Activated CD4-positive, alpha-beta T cell treated with anti-CD3 and anti-CD28 coated beads, Interleukin-2, amount 50 U/mL, for 4 hours (primary cell): ENCODE measurements around the gene ALDH3B1.
"Not testable (repeated sequence)": the region's sequence is repeated elsewhere in the genome, so short reads cannot be mapped to it uniquely, and the experiment has no call there.

Experiments
- DNase-seq, 2 experiments: peaks; one replicate each; pipeline ENCODE4 v3.0.0-alpha.2; 2020

Gene ALDH3B1, protein sequence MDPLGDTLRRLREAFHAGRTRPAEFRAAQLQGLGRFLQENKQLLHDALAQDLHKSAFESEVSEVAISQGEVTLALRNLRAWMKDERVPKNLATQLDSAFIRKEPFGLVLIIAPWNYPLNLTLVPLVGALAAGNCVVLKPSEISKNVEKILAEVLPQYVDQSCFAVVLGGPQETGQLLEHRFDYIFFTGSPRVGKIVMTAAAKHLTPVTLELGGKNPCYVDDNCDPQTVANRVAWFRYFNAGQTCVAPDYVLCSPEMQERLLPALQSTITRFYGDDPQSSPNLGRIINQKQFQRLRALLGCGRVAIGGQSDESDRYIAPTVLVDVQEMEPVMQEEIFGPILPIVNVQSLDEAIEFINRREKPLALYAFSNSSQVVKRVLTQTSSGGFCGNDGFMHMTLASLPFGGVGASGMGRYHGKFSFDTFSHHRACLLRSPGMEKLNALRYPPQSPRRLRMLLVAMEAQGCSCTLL

DNA sequence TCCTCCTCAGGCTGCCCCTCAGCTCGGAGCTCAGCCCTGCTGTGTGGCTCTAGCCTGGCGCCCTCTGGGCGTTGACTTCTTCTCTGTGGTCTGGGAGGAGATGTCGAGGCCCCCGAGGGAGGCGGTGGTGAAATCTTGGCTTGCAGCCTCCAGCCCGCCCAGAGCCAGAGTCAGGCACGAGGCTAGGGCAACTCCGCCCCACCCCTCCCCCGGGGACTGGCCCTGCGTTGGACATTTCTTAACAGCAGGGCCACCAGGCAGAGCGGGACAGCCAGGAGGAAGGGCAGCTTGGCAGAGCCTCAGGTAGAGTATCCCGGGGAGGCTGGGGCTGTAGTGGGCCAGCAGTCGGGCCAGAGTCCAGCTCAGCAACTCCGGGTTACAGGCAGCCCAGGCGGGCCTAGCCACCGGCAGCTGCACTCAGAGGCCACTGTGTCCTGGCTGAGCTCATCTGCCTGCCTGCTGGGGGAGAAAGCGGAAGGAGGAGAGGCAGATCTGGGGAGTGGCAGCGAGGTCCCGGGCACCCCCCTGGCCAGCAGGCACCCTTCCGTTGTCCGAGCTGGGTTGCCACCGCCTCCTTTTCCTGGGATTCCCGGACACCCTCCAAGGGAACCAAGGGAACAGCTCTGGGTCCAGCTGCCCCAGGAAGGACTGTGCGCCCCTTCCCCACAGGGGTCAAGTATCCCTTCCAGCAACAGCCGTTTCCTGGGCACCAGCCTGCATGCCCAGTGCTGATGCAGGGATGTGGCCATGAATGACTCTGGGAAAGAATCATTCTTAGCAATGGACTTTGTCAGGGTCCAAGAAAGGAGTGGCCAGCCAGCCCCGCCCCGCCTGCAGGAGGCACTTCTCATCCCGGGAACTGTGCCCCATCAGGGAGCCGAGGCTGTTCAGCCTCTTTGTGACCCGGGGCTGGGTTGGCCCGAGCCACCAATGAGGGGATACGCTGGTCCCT is at the start of gene ALDH3B1:
Gene ALDH3B1 (plus strand): TSS at position 238 of the 952 bp plus-strand sequence. CDS start 4,971 bp downstream, outside the sequence.
- no peak for DNase-seq

DNA sequence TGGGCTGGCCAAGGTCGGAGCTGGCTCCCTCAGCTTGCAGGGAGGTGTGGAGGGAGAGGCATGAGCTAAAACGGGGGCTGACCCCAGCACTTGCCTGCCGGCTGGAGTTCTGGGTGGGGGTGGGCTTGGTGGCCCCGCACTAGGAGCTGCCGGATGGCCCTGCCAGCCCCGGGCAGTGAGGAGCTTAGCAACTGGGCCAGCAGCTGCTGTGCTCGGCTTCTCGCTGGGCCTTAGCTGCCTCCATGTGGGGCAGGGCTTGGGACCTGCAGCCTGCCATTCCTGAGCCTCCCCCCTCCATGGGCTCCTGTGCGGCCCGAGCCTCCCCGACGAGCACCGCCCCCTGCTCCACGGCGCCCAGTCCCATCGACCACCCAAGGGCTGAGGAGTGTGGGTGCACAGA is 46.9 kb upstream of the ALDH3B1 start:
- not testable (repeated sequence) for DNase-seq

- not testable (repeated sequence) for DNase-seq
Measured at GRCh38 chr11:67963879-67964278, 46.2 kb upstream of the ALDH3B1 start.

DNA sequence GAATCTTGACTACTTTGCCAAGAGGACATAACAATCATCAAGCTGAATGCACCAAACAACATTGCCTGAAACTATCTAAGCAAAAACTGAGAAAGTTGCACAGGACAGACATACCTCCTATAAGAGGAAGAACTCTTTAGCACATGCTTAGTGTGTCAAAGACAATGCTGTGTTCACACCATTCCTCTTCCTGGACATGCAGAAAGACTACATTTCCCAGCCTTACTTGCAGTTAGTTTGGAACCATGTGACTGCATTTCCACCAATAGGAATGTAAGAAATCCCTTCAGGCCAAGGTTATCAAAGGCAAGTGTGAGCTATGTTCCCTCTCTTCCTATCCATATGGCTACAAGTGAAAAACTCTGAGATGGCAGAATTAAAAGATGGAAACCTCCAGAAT is 45.4 kb upstream of the ALDH3B1 start:
- not testable (repeated sequence) for DNase-seq

- DNase-seq: not testable (repeated sequence)
Measured at GRCh38 chr11:67965830-67966348, 44.2 kb upstream of the ALDH3B1 start.

- not testable (repeated sequence) for DNase-seq
Measured at GRCh38 chr11:67974746-67975145, 35.4 kb upstream of the ALDH3B1 start.

GRCh38 chr11:67978766-67979418 is 31.2 kb upstream of the ALDH3B1 start:
- DNase-seq: not testable (repeated sequence)

GRCh38 chr11:67981226-67981625 is 28.9 kb upstream of the ALDH3B1 start:
- DNase-seq: not testable (repeated sequence)

DNA sequence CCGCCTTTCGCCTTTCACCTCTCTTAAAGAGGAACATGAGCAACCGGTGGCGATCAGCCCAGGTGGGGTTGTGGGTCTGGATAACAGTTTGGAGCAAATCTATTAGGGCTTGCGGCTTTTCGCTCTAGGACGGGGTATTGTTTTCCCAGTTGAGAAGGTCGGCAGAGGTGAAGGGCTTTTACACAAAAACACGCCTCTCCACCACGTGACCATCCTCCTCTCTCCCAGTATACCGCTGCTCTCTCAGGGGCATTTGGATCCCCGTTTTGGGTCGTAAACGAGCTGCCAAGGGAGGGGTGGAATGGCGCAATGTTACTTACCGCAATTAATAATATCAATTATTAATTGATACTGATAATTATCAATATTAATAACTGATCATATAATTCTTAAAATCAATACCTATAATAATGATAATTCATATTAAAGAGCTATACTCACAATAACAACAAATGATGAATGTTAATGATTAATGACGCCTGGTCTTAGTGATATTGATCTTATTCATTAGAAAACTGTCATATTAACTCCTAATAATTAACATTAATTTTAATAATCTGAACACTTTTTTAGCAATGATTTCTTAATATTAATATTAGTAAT is 27.8 kb upstream of the ALDH3B1 start:
- DNase-seq: not testable (repeated sequence)

DNA sequence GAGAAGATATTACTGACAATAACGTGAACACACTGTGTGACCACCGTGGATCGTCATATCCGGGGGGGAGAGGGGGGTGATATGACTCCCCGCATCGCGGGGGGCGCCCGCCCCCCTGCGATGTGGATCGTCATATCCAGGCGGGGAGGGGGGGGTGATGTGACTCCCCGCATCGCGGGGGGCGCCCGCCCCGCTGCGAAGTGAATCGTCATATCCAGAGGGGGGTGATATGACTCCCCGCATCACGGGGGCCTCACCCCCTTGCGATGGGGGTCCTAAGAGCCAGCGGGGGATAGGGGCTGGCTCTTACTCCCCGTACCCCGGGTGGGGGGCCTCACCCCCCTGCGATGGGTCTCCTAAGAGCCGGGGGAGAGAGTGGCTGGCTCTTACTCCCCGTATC is 26.2 kb upstream of the ALDH3B1 start:
- DNase-seq: no peak

GRCh38 chr11:67985302-67985701 is 24.8 kb upstream of the ALDH3B1 start:
- DNase-seq: not testable (repeated sequence)

DNA sequence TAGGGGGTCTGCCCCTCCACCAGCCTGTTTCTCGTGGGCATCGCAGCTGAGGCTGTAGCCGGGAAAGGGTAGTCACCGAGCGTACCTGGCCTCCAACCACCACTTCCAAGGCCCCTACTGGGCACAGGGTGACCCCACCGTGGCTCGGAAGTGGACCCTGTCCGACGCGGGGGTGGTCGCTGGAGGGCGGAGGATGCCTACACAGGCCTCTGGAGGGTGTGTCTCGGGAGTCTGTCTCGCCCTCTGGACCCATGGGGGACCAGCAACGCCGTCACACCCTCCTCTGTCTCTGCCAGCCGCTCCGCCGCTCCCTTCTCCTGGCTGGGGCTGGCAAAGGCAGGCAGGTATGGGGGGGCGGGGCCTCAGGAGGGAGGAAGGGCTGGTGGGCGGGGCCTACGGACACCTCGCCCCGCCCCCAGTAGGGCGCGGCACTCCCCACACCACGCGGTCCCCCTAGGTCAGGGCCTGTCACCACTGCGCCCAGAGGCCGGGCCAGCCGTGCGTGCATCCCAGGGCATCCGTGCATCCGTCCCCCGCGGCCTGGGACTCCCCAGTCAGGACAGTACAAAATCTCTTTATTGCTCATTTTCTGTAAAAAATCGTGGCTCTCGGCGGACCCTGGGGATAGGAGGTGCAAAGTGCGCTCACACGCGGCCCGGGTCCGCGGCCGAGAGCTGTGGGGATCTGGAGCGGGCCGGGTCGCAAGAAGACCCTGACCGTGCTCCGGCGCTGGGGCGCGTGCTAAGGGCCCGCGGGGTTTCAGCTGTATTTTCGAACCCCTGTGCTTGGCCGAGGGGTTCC is 19.4 kb upstream of the ALDH3B1 start:
- DNase-seq: not testable (repeated sequence)

DNA sequence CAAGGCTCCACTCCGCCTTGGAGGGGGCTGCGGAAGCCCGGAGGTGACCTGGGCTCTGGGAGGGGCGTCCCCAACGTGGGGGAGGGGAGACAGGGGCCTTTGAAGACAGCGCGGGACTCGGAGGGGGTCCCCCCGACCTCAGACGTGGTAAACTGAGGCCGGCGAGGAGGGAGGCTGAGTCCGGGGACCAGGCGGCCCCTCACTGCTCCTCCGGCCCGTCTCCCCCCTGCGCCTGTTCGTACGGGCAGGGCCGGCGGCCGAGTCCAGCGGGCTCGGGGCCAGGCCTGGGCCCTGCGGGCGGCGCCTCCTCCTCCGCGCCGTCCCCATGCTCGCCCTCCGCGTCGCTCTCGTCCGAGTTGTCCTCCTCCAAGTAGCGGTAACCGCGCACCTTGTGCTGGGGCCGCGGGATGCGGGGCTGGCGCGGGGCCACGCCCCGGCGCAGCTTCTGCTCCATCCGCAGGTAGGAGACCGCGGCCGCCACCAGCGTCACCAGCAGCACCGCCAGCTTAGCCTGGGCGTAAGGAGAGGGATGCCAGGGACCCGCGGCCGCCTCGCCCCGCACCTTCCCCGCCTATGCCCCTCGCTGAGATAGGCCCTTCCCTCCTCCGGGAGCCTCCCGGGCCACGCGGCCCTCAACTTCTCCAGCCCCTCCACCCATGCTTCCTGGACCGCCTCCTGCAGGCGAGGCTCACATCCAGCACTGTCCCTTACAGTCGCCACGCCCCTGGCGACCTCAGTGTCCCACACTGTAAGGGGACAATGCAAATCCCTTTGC is 18.6 kb upstream of the ALDH3B1 start:
- not testable (repeated sequence) for DNase-seq

DNA sequence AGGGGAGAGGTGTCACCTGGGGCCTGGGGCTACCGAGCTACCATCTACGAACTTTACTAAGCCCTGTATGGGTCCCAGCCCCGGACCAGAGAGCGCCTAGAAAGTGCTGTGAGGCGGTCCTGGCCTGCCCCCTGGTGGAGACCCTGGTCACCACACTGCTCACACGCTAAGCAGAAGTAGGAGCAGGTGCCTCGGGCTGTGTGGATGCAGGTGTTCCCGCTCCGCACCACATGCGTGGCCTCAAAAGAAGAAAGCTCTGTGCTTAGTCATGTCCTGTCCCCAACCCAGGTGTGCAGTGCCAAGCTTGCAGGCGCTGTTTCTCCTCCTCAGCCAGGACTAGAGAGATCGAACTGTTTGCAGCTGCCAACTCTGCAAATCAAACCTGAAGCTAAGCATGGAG is 16.3 kb upstream of the ALDH3B1 start:
- peak; percentile 28 to 29 for DNase-seq

GRCh38 chr11:67994387-67994786 is 15.7 kb upstream of the ALDH3B1 start:
- DNase-seq: not testable (repeated sequence)

DNA sequence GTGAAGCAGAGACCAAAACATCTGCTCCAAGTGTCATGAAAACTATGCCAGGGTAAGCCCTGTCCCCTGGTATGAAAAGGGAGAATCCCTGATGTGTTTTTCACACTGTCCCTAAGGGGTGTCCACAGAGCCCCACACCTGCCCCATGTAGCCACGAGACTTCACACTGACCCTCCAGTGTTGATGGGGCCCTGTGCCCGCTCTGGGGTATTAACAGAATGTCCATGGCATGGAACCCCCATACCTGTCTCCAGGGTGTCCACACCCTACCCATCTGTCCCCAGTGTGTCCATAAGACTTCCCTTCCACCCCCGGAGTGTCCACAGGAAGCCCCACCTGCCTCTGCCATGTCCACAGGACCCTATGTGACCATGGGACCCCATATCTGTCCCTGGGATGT is 15.0 kb upstream of the ALDH3B1 start:
- DNase-seq: not testable (repeated sequence)

- DNase-seq: not testable (repeated sequence)
Measured at GRCh38 chr11:67995579-67995978, 14.5 kb upstream of the ALDH3B1 start.

DNA sequence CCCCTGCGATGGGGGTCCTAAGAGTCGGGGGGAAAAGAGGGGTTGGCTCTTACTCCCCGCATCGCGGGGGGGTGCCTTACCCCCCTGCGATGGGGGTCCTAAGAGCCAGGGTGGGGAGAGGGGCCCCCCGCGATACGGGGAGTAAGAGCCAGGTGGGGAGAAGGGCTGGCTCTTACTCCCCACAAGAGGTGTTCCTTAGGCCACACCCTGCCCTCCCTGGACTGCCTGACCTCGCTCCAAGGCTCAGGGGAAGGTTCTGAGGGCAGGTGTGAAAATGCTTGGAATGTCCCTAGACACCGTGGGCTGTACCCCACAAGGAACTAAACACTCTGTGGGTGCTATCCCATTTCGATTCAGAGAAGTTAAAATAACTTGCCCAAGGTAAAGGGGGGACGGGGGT is 14.1 kb upstream of the ALDH3B1 start:
- no peak for DNase-seq

DNA sequence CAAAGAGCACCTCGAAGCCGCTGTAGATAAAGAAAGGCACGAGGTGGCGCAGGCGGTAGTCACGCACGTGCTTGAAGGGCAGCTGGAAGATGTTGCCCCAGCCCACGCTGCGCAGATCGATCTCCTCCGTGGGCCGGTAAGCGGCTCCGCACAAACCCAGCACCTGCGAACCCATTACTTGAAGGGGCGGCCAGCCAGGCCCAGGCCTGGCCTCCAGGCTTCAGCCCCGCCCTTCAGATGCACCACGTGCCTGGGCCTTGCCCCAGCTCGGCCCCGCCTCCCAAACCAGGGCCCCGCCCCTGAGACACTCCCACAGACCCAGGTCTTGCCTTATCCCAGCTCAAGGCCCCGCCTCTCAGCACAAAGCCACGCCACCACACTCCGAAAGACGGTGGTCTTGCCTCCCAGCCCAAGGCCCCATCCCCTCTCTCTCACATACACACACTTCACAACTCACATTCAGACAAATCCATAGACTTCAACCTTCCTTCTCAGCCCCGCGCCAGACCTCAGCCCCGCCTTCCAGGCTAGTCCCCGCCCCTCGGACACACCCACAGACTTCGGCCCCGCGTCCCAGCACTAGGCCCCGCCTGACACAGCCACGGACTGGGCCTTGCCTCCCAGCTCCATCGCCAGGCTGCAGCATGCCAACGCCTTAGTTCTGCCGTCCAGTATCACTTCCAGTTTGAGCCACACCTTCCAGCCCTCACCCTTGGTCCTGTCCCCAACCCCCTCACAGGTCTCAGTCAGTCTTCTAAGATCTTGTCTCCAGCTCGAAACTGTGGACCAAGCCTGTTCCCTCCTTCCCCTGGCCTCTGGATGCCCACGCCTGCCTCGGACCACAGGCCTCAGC is 13.3 kb upstream of the ALDH3B1 start:
- DNase-seq: no peak
